D721Med (cell line): ENCODE measurements around the gene ELAC2.

Experiments
- DNase-seq: peaks from one replicate; pipeline ENCODE4 v3.0.0; 2011; ENCODE audit warnings: low spot score; ENCODE audit not compliant: insufficient read length
- FAIRE-seq: peaks from 2 replicates; lab custom pipeline; 2011; peaks lifted over from hg19 to GRCh38; lab: Jason Lieb, UNC
- CTCF ChIP-seq: IDR thresholded peaks from 2 replicates; pipeline ENCODE4 v1.5.1; 2012; ENCODE audit warnings: mild to moderate bottlenecking, control low read depth; ENCODE audit not compliant: insufficient read depth; ENCODE audit errors: missing control alignments

ELAC2 gene

GRCh38 chr17:13003927-13004326 is 13.9 kb downstream of the ELAC2 start:
- no peak for DNase-seq
- no peak for TF ChIP-seq CTCF
- no peak for FAIRE-seq

GRCh38 chr17:13003454-13003851 is 14.4 kb downstream of the ELAC2 start:
- no peak for TF ChIP-seq CTCF
- DNase-seq: no peak
- FAIRE-seq: no peak

GRCh38 chr17:13002761-13003453 is 14.9 kb downstream of the ELAC2 start:
- FAIRE-seq: no peak
- peak; percentile 65 for TF ChIP-seq CTCF
- DNase-seq: peak; percentile 51

- no peak for FAIRE-seq
Measured at GRCh38 chr17:13001991-13002615, 15.7 kb downstream of the ELAC2 start.

GRCh38 chr17:13000561-13000960 is 17.3 kb downstream of the ELAC2 start:
- FAIRE-seq (no peak), DNase-seq (no peak)
- TF ChIP-seq CTCF: no peak

More at GRCh38 chr17:13001991-13002615, 15.7 kb downstream of the ELAC2 start:
- no peak for DNase-seq
- no peak for TF ChIP-seq CTCF

- no peak for DNase-seq
Measured at GRCh38 chr17:12998874-12999273, 19.0 kb downstream of the ELAC2 start.

More at GRCh38 chr17:12998874-12999273, 19.0 kb downstream of the ELAC2 start:
- FAIRE-seq: no peak
- TF ChIP-seq CTCF: no peak
